ENCODE measurements around the gene SAFB.

GRCh38 chr19:5663904-5664303 is 41.0 kb downstream of the SAFB start:
- TF ChIP-seq CTCF (IDR thresholded peaks at IDR 0.05) (no peak), POLR2A (IDR thresholded peaks at IDR 0.05) (no peak)
